Prostate gland (tissue), 2 donors: ENCODE measurements around the gene TMEM235. TPM values are rescaled to one million over a fixed set of nuclear protein-coding genes. Genes with fewer than 3 reads are reported as not detected.

Source experiments
- DNase-seq: peaks from one replicate; pipeline ENCODE4 v3.0.0-alpha.2; 2019; ENCODE audit warnings: low spot score
- H3K27ac ChIP-seq, 2 donors: fragments of 200-600 bp; sonication (generic); 2 replicates each; pipeline ENCODE4 v1.5.1; 2017 to 2019
- H3K27me3 ChIP-seq: fragments of 200-600 bp; sonication (generic); replicated peaks from 2 replicates; pipeline ENCODE4 v1.5.1; 2019; ENCODE audit not compliant: insufficient read depth
- H3K36me3 ChIP-seq, 2 donors: fragments of 200-600 bp; sonication (generic); 1 replicate in 1 of 2; 2 replicates in 1 of 2; pipeline versions ENCODE4 v1.5.1 to v1.8.1; 2017 to 2019
- H3K4me1 ChIP-seq: fragments of 200-600 bp; sonication (generic); replicated peaks from 2 replicates; pipeline ENCODE4 v1.5.1; 2019
- H3K4me3 ChIP-seq, 2 donors: fragments of 200-600 bp; sonication (generic); 2 replicates each; pipeline ENCODE4 v1.5.1; 2017 to 2019
- H3K9me3 ChIP-seq: fragments of 200-600 bp; sonication (generic); 2 replicates; pipeline ENCODE4 v1.5.1; 2017
- CTCF ChIP-seq, 4 experiments: fragments of 200-600 bp in 2 of 4; fragments of 450-650 bp in 2 of 4; sonication (generic) in 2 of 4; IDR thresholded peaks; 1 replicate in 3 of 4; 2 replicates in 1 of 4; pipeline ENCODE4 v1.5.1; 2016 to 2019; ENCODE audit warnings: antibody characterized with exemption in 4 of 4, mild to moderate bottlenecking in 2 of 4, moderate library complexity in 2 of 4
- POLR2A ChIP-seq: fragments of 450-650 bp; IDR thresholded peaks from one replicate; pipeline ENCODE4 v1.6.1; 2016; ENCODE audit warnings: antibody characterized with exemption, mild to moderate bottlenecking
- POLR2AphosphoS5 ChIP-seq: sonication (generic); formaldehyde crosslinking; IDR thresholded peaks from one replicate; pipeline ENCODE4 v1.6.1; 2017; ENCODE audit warnings: antibody characterized with exemption
- WGBS: methylation state at CpG from one replicate; pipeline ENCODE4 v1.1.5; 2018; 5-methylcytosine and 5-hydroxymethylcytosine counted together
- intact Hi-C: fragments of 100-400 bp; cut with DNase I; formaldehyde crosslinking; loops from one replicate; pipeline ENCODE4 v1.14.2; 2022
- total RNA-seq, 2 donors: library from RNA; depleted of rRNA; stranded (reverse); fragments of >200 nt; gene quantifications; one replicate each; pipeline ENCODE4 v1.1.0, GENCODE V29; 2016

Gene TMEM235
- total RNA-seq, 2 donors from 2014 or later: not detected

DNA sequence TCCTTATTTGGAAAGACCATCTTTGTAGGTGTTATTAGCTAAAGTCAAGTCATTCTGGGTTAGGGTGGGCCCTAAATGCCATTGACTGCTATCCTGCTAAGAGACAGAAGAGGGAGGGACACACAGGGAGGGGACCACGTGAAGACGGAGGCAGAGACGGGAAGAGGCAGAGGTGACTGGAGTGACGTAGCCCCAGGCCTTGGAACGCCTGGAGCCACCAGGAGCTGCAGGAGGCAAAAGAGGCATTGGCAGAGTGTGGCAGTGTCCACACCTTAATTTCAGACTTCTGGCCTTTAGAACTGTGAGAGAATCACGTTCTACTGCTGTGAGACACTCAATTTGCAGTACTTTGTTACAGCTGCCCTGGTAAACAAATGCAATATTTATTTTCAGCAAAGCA, 31.0 kb upstream of the TMEM235 start:
- H3K4me1 ChIP-seq: peaks cover 8% of the 10 kb centered on the region
- 68% methylated on average over 6 of the region's 6 CpGs for WGBS
- no peak for DNase-seq
- no peaks in the 10 kb centered on the region for H3K36me3 ChIP-seq
- H3K9me3 ChIP-seq: no peaks in the 10 kb centered on the region
- intact Hi-C loops: no loop called here
- no peak overlapping the region for H3K4me3 ChIP-seq
- TF ChIP-seq CTCF (IDR thresholded peaks at IDR 0.05): no peak
- no peak for TF ChIP-seq POLR2AphosphoS5
- TF ChIP-seq POLR2A: no peak
- H3K27me3 ChIP-seq: no peaks in the 10 kb centered on the region
- H3K27ac ChIP-seq: peak overlapping the region; percentile 79 to 91

DNA sequence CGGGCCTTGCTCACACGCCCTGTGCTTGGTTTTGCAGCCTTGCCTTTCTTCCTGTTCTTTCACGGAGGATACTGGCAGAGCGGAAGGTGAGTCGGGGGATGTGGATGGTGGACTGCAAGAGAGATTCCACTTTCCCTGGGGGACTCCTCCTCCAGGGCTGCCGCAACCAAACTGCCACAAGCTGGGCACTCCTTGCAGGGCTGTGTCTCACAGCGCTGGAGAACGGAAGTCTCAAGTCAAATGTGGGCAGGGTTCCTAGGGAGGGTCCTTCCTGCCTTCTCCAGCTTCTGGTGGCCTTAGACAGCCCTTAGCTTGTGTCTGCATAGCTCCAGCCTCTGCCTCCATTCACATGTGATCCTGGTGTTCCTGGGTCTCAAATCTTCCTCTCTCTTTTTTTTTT, 28.8 kb upstream of the TMEM235 start:
- Histone ChIP-seq H3K27me3 (no peaks in the 10 kb centered on the region), H3K9me3 (no peaks in the 10 kb centered on the region), H3K36me3 (no peaks in the 10 kb centered on the region), H3K27ac (no peak overlapping the region), H3K4me1 (peaks cover 8% of the 10 kb centered on the region), H3K4me3 (no peak overlapping the region)
- DNase-seq: no peak
- WGBS: 90% methylated on average over 8 of the region's 8 CpGs
- intact Hi-C loops: no loop called here
- TF ChIP-seq CTCF (IDR thresholded peaks at IDR 0.05): no peak
- no peak for TF ChIP-seq POLR2A
- TF ChIP-seq POLR2AphosphoS5: no peak

GRCh38 chr17:78204387-78205123, 26.9 kb upstream of the TMEM235 start:
- Histone ChIP-seq H3K27ac (no peak overlapping the region), H3K4me3 (no peak overlapping the region), H3K4me1 (peaks cover 4% of the 10 kb centered on the region), H3K27me3 (no peaks in the 10 kb centered on the region), H3K36me3 (no peaks in the 10 kb centered on the region), H3K9me3 (no peaks in the 10 kb centered on the region)
- TF ChIP-seq POLR2AphosphoS5 (no peak), POLR2A (no peak), CTCF (IDR thresholded peaks at IDR 0.05) (no peak)
- WGBS: 91% methylated on average over 22 of the region's 22 CpGs
- DNase-seq: no peak
- intact Hi-C loops: no loop called here

DNA sequence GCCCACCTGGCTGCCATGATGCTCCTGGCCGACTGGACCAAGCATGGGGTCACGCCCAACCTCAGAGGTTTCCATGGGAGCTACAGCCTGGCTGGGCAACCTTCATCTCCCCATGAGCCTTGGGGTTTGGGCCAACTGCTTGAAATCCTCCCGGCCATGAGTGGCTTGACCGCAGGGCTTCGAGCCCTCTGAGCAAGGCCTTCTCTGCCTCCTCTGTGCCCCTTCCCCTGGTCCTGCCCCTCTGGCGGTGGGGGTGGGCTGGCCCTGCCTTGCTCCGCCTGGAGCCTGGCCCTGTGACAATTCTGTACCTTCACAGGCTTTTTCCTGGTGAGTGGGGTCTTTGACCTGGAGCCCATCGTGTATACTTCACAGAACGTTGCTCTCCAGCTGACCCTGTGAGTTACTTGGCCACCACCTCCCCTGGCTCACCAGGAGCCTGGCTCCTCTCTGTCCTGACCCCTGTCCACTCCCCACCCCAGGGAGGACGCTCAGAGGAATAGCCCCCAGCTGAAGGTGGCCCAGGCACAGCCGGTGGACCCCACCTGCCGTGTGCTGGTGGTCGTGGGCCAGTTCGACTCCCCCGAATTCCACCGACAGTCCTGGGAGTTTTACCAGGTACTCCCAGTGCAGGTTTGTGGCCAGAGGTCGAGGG, 26.2 kb upstream of the TMEM235 start:
- intact Hi-C loops: no loop called here
- Histone ChIP-seq H3K4me1 (no peaks in the 10 kb centered on the region), H3K36me3 (no peaks in the 10 kb centered on the region), H3K4me3 (no peak overlapping the region), H3K9me3 (no peaks in the 10 kb centered on the region), H3K27me3 (no peaks in the 10 kb centered on the region), H3K27ac (no peak overlapping the region)
- 88% methylated on average over 17 of the region's 17 CpGs for WGBS
- TF ChIP-seq CTCF (IDR thresholded peaks at IDR 0.05): no peak
- no peak for TF ChIP-seq POLR2A
- no peak for TF ChIP-seq POLR2AphosphoS5
- no peak for DNase-seq

DNA sequence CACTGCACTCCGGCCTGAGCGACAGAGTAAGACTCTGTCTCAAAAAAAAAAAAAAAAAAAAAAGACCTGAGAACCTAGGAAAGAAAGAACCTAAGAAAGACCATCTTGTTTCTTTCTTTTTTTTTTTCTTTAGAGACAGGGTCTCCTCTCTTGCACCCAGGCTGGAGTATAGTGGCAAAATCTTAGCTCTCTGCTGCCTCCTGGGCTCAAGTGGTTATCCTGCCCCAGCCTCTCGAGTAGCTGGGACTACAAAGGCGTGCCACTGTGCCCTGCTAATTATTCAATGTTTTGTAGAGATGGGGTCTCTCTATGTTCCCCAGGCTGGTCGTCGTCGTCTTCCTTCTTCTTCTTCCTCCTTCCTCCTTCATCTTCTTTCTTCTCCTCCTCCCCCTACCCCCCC, 25.1 kb upstream of the TMEM235 start:
- Histone ChIP-seq H3K27ac (no peak overlapping the region), H3K36me3 (no peaks in the 10 kb centered on the region), H3K9me3 (no peaks in the 10 kb centered on the region), H3K27me3 (no peaks in the 10 kb centered on the region), H3K4me1 (no peaks in the 10 kb centered on the region), H3K4me3 (no peak overlapping the region)
- intact Hi-C loops: no loop called here
- WGBS: 78% methylated on average over 7 of the region's 7 CpGs
- TF ChIP-seq CTCF (IDR thresholded peaks at IDR 0.05) (no peak), POLR2A (no peak), POLR2AphosphoS5 (no peak)
- no peak for DNase-seq
